Mesothelial cell of epicardium (in vitro differentiated cells): ENCODE results near the gene SDF4. TPM values are rescaled to one million over a fixed set of nuclear protein-coding genes. Genes with fewer than 3 reads are reported as not detected.

ENCODE experiments used
- DNase-seq, 2 experiments: peaks; one replicate each; pipeline ENCODE4 v3.0.0; 2021; ENCODE audit warnings: low spot score in 2 of 2; ENCODE audit not compliant: unreplicated experiment in 2 of 2
- H3K27ac Mint-ChIP-seq: 2 replicates; pipeline ENCODE4 v1.8.0; 2021; ENCODE audit warnings: mixed read lengths
- H3K27me3 Mint-ChIP-seq: 2 replicates; pipeline ENCODE4 v1.8.0; 2021; ENCODE audit warnings: low read depth, mixed read lengths
- H3K36me3 Mint-ChIP-seq: 2 replicates; pipeline ENCODE4 v1.8.0; 2021; ENCODE audit warnings: mixed read lengths
- H3K4me1 Mint-ChIP-seq: 2 replicates; pipeline ENCODE4 v1.8.0; 2021; ENCODE audit warnings: mixed read lengths
- H3K4me3 Mint-ChIP-seq: 2 replicates; pipeline ENCODE4 v1.8.0; 2021; ENCODE audit warnings: mild to moderate bottlenecking, moderate library complexity, mixed read lengths
- H3K9me3 Mint-ChIP-seq: 2 replicates; pipeline ENCODE4 v1.8.0; 2021; ENCODE audit warnings: mixed read lengths
- CTCF ChIP-seq: fragments of 200-600 bp; sonication (generic); IDR thresholded peaks from one replicate; pipeline ENCODE4 v1.5.0; 2021; ENCODE audit warnings: antibody characterized with exemption; ENCODE audit not compliant: unreplicated experiment
- total RNA-seq: library from RNA; stranded (reverse); gene quantifications from 3 replicates; pipeline ENCODE4 v1.2.1, GENCODE V29; 2021

The SDF4 gene
- total RNA-seq, 1 donor from 2014 or later: 108 TPM

DNA sequence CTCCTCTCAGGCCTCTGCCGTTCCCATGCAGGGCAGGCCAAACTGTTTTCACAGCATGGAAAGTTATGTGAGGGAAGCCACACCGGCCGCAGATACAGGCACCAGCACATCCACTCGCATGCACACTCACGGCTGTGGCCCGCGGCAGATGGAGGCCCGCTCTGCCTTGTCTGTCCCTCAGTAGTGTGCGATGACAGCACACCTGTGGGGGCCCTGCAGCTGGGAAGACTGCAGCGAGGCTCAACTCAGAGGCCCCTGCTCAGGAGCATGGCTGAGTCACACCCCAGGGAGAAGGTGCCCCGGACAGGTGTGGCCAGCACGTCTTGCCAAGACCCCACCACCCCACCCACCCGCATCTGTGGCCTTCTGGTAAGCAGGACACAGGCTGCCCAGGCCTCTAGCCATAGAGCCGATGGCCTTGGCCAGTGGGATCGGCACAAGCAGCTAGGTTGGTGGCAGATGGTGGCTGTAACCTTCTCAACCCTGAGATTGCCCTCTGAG lies 43.2 kb upstream of the SDF4 start:
- peaks cover 32% of the 10 kb centered on the region for H3K4me1 Mint-ChIP-seq
- peaks cover 1% of the 10 kb centered on the region for H3K36me3 Mint-ChIP-seq
- no peak for DNase-seq
- no peak for TF ChIP-seq CTCF
- H3K4me3 Mint-ChIP-seq: peak overlapping the region; percentile 72
- no peaks in the 10 kb centered on the region for H3K9me3 Mint-ChIP-seq
- H3K27ac Mint-ChIP-seq: peak overlapping the region; percentile 39
- H3K27me3 Mint-ChIP-seq: no peaks in the 10 kb centered on the region

- Mint-ChIP-seq H3K9me3 (no peaks in the 10 kb centered on the region), H3K36me3 (peaks cover 1% of the 10 kb centered on the region), H3K4me3 (peak overlapping the region; percentile 72), H3K27me3 (no peaks in the 10 kb centered on the region), H3K4me1 (peaks cover 33% of the 10 kb centered on the region), H3K27ac (peak overlapping the region; percentile 39)
- no peak for DNase-seq
- TF ChIP-seq CTCF: no peak
These were observed 42.6 kb upstream of the SDF4 start for GRCh38 chr1:1274299-1274930.

GRCh38 chr1:1273512-1274298 lies 41.9 kb upstream of the SDF4 start, which contains the start of gene UBE2J2:
UBE2J2 (minus strand) TSS chr1:1273854; CDS start chr1:1267992, 5,862 bp downstream.
- peaks cover 33% of the 10 kb centered on the region for H3K4me1 Mint-ChIP-seq
- peaks cover 1% of the 10 kb centered on the region for H3K36me3 Mint-ChIP-seq
- peak within 1 kb of the TSS; percentile 87 for H3K27ac Mint-ChIP-seq
- no peak for TF ChIP-seq CTCF
- no peaks in the 10 kb centered on the region for H3K27me3 Mint-ChIP-seq
- peak; percentile 90 to 93 for DNase-seq
- no peaks in the 10 kb centered on the region for H3K9me3 Mint-ChIP-seq
- peak within 1 kb of the TSS; percentile 84 for H3K4me3 Mint-ChIP-seq

GRCh38 chr1:1273209-1273511 lies 41.4 kb upstream of the SDF4 start:
- no peak for DNase-seq
- Mint-ChIP-seq H3K27me3 (no peaks in the 10 kb centered on the region), H3K9me3 (no peaks in the 10 kb centered on the region), H3K4me1 (peaks cover 33% of the 10 kb centered on the region), H3K36me3 (peaks cover 1% of the 10 kb centered on the region), H3K27ac (peak overlapping the region; percentile 87), H3K4me3 (peak overlapping the region; percentile 84)
- no peak for TF ChIP-seq CTCF

- H3K4me3 Mint-ChIP-seq: peak overlapping the region; percentile 84
- no peaks in the 10 kb centered on the region for H3K9me3 Mint-ChIP-seq
- no peak for DNase-seq
- peaks cover 33% of the 10 kb centered on the region for H3K4me1 Mint-ChIP-seq
- TF ChIP-seq CTCF: no peak
- no peaks in the 10 kb centered on the region for H3K27me3 Mint-ChIP-seq
- peaks cover 1% of the 10 kb centered on the region for H3K36me3 Mint-ChIP-seq
- H3K27ac Mint-ChIP-seq: peak overlapping the region; percentile 87
These were observed 40.8 kb upstream of the SDF4 start for GRCh38 chr1:1272341-1273208.
